HG03439 (cell line): ENCODE measurements around the gene NME7.

Source experiments
- ATAC-seq: cut with Tn5 transposase; IDR thresholded peaks from one replicate; pipeline ENCODE4 v1.9.1; 2021; ENCODE audit warnings: mild to moderate bottlenecking, moderate library complexity; ENCODE audit not compliant: unreplicated experiment

Gene NME7

GRCh38 chr1:169160845-169161495 is 206.6 kb downstream of the NME7 start:
- no peak for ATAC-seq

GRCh38 chr1:169156580-169156979 is 211.0 kb downstream of the NME7 start:
- ATAC-seq: no peak

- ATAC-seq: no peak
These were observed 211.9 kb downstream of the NME7 start for GRCh38 chr1:169155675-169156074.

GRCh38 chr1:169151338-169151837 is 216.2 kb downstream of the NME7 start:
- no peak for ATAC-seq

- ATAC-seq: no peak
These were observed 216.8 kb downstream of the NME7 start for GRCh38 chr1:169150641-169151337.

- ATAC-seq: no peak
These were observed 217.9 kb downstream of the NME7 start for GRCh38 chr1:169149555-169150286.

GRCh38 chr1:169148472-169149252 is 218.9 kb downstream of the NME7 start:
- ATAC-seq: no peak

GRCh38 chr1:169146576-169147214 is 220.9 kb downstream of the NME7 start:
- ATAC-seq: no peak

GRCh38 chr1:169144941-169145626 is 222.5 kb downstream of the NME7 start:
- ATAC-seq: no peak

- no peak for ATAC-seq
These were observed 223.6 kb downstream of the NME7 start for GRCh38 chr1:169143984-169144383.

GRCh38 chr1:169143346-169143745 is 224.3 kb downstream of the NME7 start:
- no peak for ATAC-seq

- no peak for ATAC-seq
These were observed 225.5 kb downstream of the NME7 start for GRCh38 chr1:169142129-169142528.

- no peak for ATAC-seq
These were observed 226.2 kb downstream of the NME7 start for GRCh38 chr1:169141356-169141755.

- ATAC-seq: peak; percentile 93
These were observed 228.5 kb downstream of the NME7 start for GRCh38 chr1:169138866-169139670.

- ATAC-seq: no peak
These were observed 230.2 kb downstream of the NME7 start for GRCh38 chr1:169137357-169137756.

- ATAC-seq: no peak
These were observed 233.6 kb downstream of the NME7 start for GRCh38 chr1:169133801-169134502.

GRCh38 chr1:169133228-169133576 is 234.4 kb downstream of the NME7 start:
- no peak for ATAC-seq

- ATAC-seq: no peak
These were observed 234.9 kb downstream of the NME7 start for GRCh38 chr1:169132512-169133227.
